HepG2 (cell line): ENCODE measurements around the gene LCAT. TPM values are rescaled to one million over a fixed set of nuclear protein-coding genes. Genes with fewer than 3 reads are reported as not detected.

Source experiments
- ATAC-seq: fragments of 200-7000 bp; cut with Tn5 transposase; 3 replicates; pipeline ENCODE4 v1.9.1; 2020; ENCODE audit warnings: mild to moderate bottlenecking, moderate library complexity
- BruUV-seq: library from RNA; stranded (reverse); fragments of 400-500 nt; replicated peaks from 2 replicates; lab custom pipeline; 2021; lab: Mats Ljungman, UMichigan
- CTCF ChIA-PET: fragments of 300-600 bp; formaldehyde crosslinking; extraction: SDS; loops from one replicate; lab custom pipeline; 2021; ENCODE audit warnings: low total read pairs, inconsistent platforms, low intra/inter-chr PET ratio; lab: Yijun Ruan, JAX
- POLR2A ChIA-PET: fragments of 350-600 bp; sonication (Branson Sonifier 250); formaldehyde crosslinking; loops from one replicate; lab custom pipeline; 2020; ENCODE audit warnings: antibody characterized with exemption, inconsistent platforms; lab: Yijun Ruan, JAX
- DNase-seq: peaks from one replicate; pipeline ENCODE4 v3.0.0-alpha.2; 2015; ENCODE audit warnings: low spot score
- FAIRE-seq: peaks from 3 replicates; lab custom pipeline; 2011; peaks lifted over from hg19 to GRCh38; lab: Jason Lieb, UNC
- H2AFZ ChIP-seq: one replicate; pipeline ENCODE4 v1.6.1; 2011; ENCODE audit warnings: low read length, inconsistent platforms
- H3K27ac ChIP-seq: fragments of 300-600 bp; 3 replicates; pipeline ENCODE4 v1.8.0; 2011; ENCODE audit warnings: mixed run types, mild to moderate bottlenecking, mixed read lengths, low read length, inconsistent platforms; ENCODE audit not compliant: insufficient read depth; ENCODE audit errors: extremely low read length
- H3K27me3 ChIP-seq, 2 experiments: fragments of 200-600 bp in 1 of 2; 2 replicates in 1 of 2; 3 replicates in 1 of 2; pipeline versions ENCODE4 v1.6.0 to v1.8.0; 2011; ENCODE audit warnings: low read length in 2 of 2, mild to moderate bottlenecking in 2 of 2, moderate library complexity in 2 of 2, inconsistent platforms in 1 of 2; ENCODE audit not compliant: insufficient read depth in 2 of 2, control insufficient read depth in 1 of 2
- H3K36me3 ChIP-seq, 2 experiments: fragments of 200-600 bp in 1 of 2; replicated peaks in 1 of 2; 2 replicates in 1 of 2; 3 replicates in 1 of 2; pipeline versions ENCODE4 v1.5.1 to v1.8.0; 2011; ENCODE audit warnings: low read length in 2 of 2, inconsistent platforms in 1 of 2; ENCODE audit not compliant: insufficient read depth in 2 of 2, control insufficient read depth in 1 of 2
- H3K4me1 ChIP-seq: 2 replicates; pipeline ENCODE4 v1.5.1; 2012; ENCODE audit warnings: low read length, inconsistent platforms; ENCODE audit not compliant: insufficient read depth
- H3K4me2 ChIP-seq: 2 replicates; pipeline ENCODE4 v1.6.0; 2011; ENCODE audit warnings: low read depth, low read length, inconsistent platforms
- H3K4me3 ChIP-seq, 3 experiments: fragments of 200-600 bp in 1 of 3; sonication (generic), shearing (Covaris generic) in 1 of 3; replicated peaks in 1 of 3; 2 replicates each; pipeline ENCODE4 v1.5.1; 2011 to 2016; ENCODE audit warnings: low read length in 3 of 3, inconsistent platforms in 2 of 3, low read depth in 2 of 3, mild to moderate bottlenecking in 2 of 3, control low read depth in 1 of 3, mixed read lengths in 1 of 3; ENCODE audit not compliant: insufficient read depth in 1 of 3
- H3K79me2 ChIP-seq: one replicate; pipeline ENCODE4 v1.6.1; 2011; ENCODE audit warnings: low read length, inconsistent platforms; ENCODE audit not compliant: insufficient read depth
- H3K9ac ChIP-seq: 2 replicates; pipeline ENCODE4 v1.6.0; 2011; ENCODE audit warnings: mild to moderate bottlenecking, low read depth, low read length, inconsistent platforms; ENCODE audit not compliant: insufficient read depth
- H3K9me3 ChIP-seq: 2 replicates; pipeline ENCODE4 v1.5.1; 2012; ENCODE audit warnings: mild to moderate bottlenecking, low read length
- H4K20me1 ChIP-seq: 2 replicates; pipeline ENCODE4 v1.6.0; 2011; ENCODE audit warnings: inconsistent platforms, mild to moderate bottlenecking, low read length, moderate library complexity; ENCODE audit not compliant: insufficient read depth
- FOXA3 ChIP-seq: IDR thresholded peaks from 2 replicates; pipeline ENCODE4 v1.6.1; 2016; ENCODE audit warnings: missing genetic modification reagents, missing compliant biosample characterization
- HNF4A ChIP-seq: sonication (generic); formaldehyde crosslinking; IDR thresholded peaks from 2 replicates; pipeline ENCODE4 v1.4.0; 2020; ENCODE audit warnings: missing genetic modification reagents
- JARID2 ChIP-seq: sonication (generic); formaldehyde crosslinking; IDR thresholded peaks from 2 replicates; pipeline ENCODE4 v1.8.1; 2023; ENCODE audit warnings: missing genetic modification reagents, inconsistent platforms; ENCODE audit not compliant: insufficient replicate concordance
- MAX ChIP-seq: IDR thresholded peaks from 2 replicates; pipeline ENCODE4 v1.6.1; 2012; ENCODE audit warnings: inconsistent platforms
- MEIS2 ChIP-seq: sonication (generic); formaldehyde crosslinking; IDR thresholded peaks from 2 replicates; pipeline ENCODE4 v1.9.0; 2021; ENCODE audit warnings: mild to moderate bottlenecking, missing genetic modification reagents
- MYC ChIP-seq: sonication (generic); formaldehyde crosslinking; IDR thresholded peaks from 2 replicates; pipeline ENCODE4 v1.9.0; 2021; ENCODE audit warnings: missing genetic modification reagents, borderline replicate concordance
- NCOA5 ChIP-seq: sonication (generic); formaldehyde crosslinking; IDR thresholded peaks from 2 replicates; pipeline ENCODE4 v1.4.0; 2020; ENCODE audit warnings: missing genetic modification reagents
- PHF20 ChIP-seq: sonication (generic); formaldehyde crosslinking; IDR thresholded peaks from 2 replicates; pipeline ENCODE4 v1.5.0; 2020; ENCODE audit warnings: mild to moderate bottlenecking, missing genetic modification reagents
- RAD51 ChIP-seq: fragments of 450-650 bp; IDR thresholded peaks from 2 replicates; pipeline ENCODE4 v1.6.1; 2016; ENCODE audit warnings: borderline replicate concordance
- SAP130 ChIP-seq: IDR thresholded peaks from 2 replicates; pipeline ENCODE4 v1.6.1; 2016; ENCODE audit warnings: low read depth
- SMAD1 ChIP-seq: sonication (generic); formaldehyde crosslinking; IDR thresholded peaks from 2 replicates; pipeline ENCODE4 v1.4.0; 2020; ENCODE audit warnings: missing genetic modification reagents, low read depth, mild to moderate bottlenecking, borderline replicate concordance
- TARDBP ChIP-seq: sonication (generic); formaldehyde crosslinking; IDR thresholded peaks from 2 replicates; pipeline ENCODE4 v1.8.0; 2022; ENCODE audit warnings: mild to moderate bottlenecking, missing genetic modification reagents
- YY1 ChIP-seq: IDR thresholded peaks from 2 replicates; pipeline ENCODE4 v1.6.1; 2011; ENCODE audit warnings: low read length, low read depth, moderate library complexity, mild to moderate bottlenecking; ENCODE audit not compliant: insufficient read depth, insufficient replicate concordance
- ZMYM3 ChIP-seq: sonication (generic); formaldehyde crosslinking; IDR thresholded peaks from 2 replicates; pipeline ENCODE4 v1.5.1; 2020; ENCODE audit warnings: mild to moderate bottlenecking, missing genetic modification reagents
- ZNF143 ChIP-seq: sonication (generic); formaldehyde crosslinking; IDR thresholded peaks from 2 replicates; pipeline ENCODE4 v1.4.0; 2020; ENCODE audit warnings: missing genetic modification reagents
- ZNF263 ChIP-seq: sonication (generic); formaldehyde crosslinking; IDR thresholded peaks from 2 replicates; pipeline ENCODE4 v1.4.0; 2020; ENCODE audit warnings: missing genetic modification reagents
- ZNF430 ChIP-seq: sonication (generic); formaldehyde crosslinking; IDR thresholded peaks from 2 replicates; pipeline ENCODE4 v1.9.0; 2021; ENCODE audit warnings: mild to moderate bottlenecking, missing genetic modification reagents
- ZNF563 ChIP-seq: sonication (generic); formaldehyde crosslinking; IDR thresholded peaks from 2 replicates; pipeline ENCODE4 v1.8.0; 2022; ENCODE audit warnings: mild to moderate bottlenecking, moderate library complexity, missing genetic modification reagents
- ZNF605 ChIP-seq: sonication (generic); formaldehyde crosslinking; IDR thresholded peaks from 2 replicates; pipeline ENCODE4 v1.8.0; 2022; ENCODE audit warnings: mild to moderate bottlenecking, missing genetic modification reagents
- ZNF687 ChIP-seq: sonication (generic); formaldehyde crosslinking; IDR thresholded peaks from 2 replicates; pipeline ENCODE4 v1.5.1; 2020; ENCODE audit warnings: mild to moderate bottlenecking, missing genetic modification reagents, moderate library complexity
- ZNF724P ChIP-seq: sonication (generic); formaldehyde crosslinking; IDR thresholded peaks from 2 replicates; pipeline ENCODE4 v1.8.0; 2022; ENCODE audit warnings: missing genetic modification reagents, borderline replicate concordance
- WGBS: methylation state at CpG from one replicate; pipeline ENCODE4 v1.1.6; 2017; ENCODE audit warnings: low lambda C conversion rate; 5-methylcytosine and 5-hydroxymethylcytosine counted together
- in situ Hi-C: cut with HindIII; loops from 2 replicates; pipeline ENCODE4 v1.10.0; 2017; ENCODE audit warnings: low pct_unique_long_range_greater_than_20kb; ENCODE audit not compliant: extremely low pct_ligation_motif_present
- intact Hi-C: fragments of 100-400 bp; cut with micrococcal nuclease; formaldehyde crosslinking; loops from one replicate; pipeline ENCODE4 v1.10.0; 2022; ENCODE audit not compliant: unreplicated experiment
- polyA plus RNA-seq, 8 experiments: library from polyadenylated mRNA; depleted of rRNA in 3 of 8; stranded (reverse) in 7 of 8; unstranded in 1 of 8; fragments of >200 nt; fragmentation: Illumina TruSeq in 4 of 8; extraction: Trizol in 4 of 8; gene quantifications; 2 replicates each; pipeline versions ENCODE4 v1.2.1 to v1.2.3, GENCODE V29; 2011 to 2016; ENCODE audit warnings: low read depth in 4 of 8, missing spikeins in 1 of 8, mixed read lengths in 1 of 8; ENCODE audit not compliant: insufficient read depth in 1 of 8
- total RNA-seq, 5 experiments: library from RNA; depleted of rRNA; stranded (reverse); fragments of >200 nt; fragmentation: Illumina TruSeq; extraction: Trizol; gene quantifications; 2 replicates each; pipeline ENCODE4 v1.2.3, GENCODE V29; 2016; ENCODE audit warnings: low read depth in 1 of 5

The LCAT gene
- total and polyA plus RNA-seq, 2 of the 13 experiments (the other 11 are each of a cell fraction or from before 2014, with no cell fraction given) = 36.1 to 38.9 TPM

- ATAC-seq = peak; percentile 87
- DNase-seq = peak; percentile 59
- peak; percentile 90 for FAIRE-seq
- Histone ChIP-seq H3K36me3 (peaks cover 15 to 20% of the 10 kb centered on the region in 2 experiments; a peak in 4 of 5 replicates), H3K79me2 (no peaks in the 10 kb centered on the region), H3K4me2 (peak overlapping the region; percentile 52), H4K20me1 (peaks cover 6% of the 10 kb centered on the region; the same call in 1 of the 2 replicates), H2AFZ (no peak overlapping the region), H3K4me3 (no peak overlapping the region), H3K27me3 (no peaks in the 10 kb centered on the region), H3K9ac (no peak overlapping the region), H3K9me3 (no peaks in the 10 kb centered on the region), H3K4me1 (peaks cover 34% of the 10 kb centered on the region), H3K27ac (peak overlapping the region; percentile 44)
- ChIA-PET POLR2A (interaction anchor here (1.2 to 2.9 kb wide), 2 partner anchors 23 to 319 kb away, joined by 4 to 10 read pairs; partner anchors contain the start of gene PSKH1), CTCF (interaction anchor here (1.7 kb wide), 1 partner anchor 33 kb away, joined by 3 read pairs; no protein-coding TSS in a partner anchor)
- WGBS = 59% methylated on average over 7 of the region's 7 CpGs
- intact Hi-C loops = no loop called here
- no TSS peak for BruUV-seq
- in situ Hi-C loops = no loop called here
- 0 out of 2 replicates have a peak, but pooled peaks have one; percentile 15 for TF ChIP-seq FOXA3 (CRISPR knock-in tag)
- no peak for TF ChIP-seq ZNF430 (CRISPR knock-in tag)
- TF ChIP-seq MAX = peak; percentile 12; the same call in 1 of the 2 replicates
- peak; percentile 50; the same call in 1 of the 2 replicates for TF ChIP-seq ZNF143
- TF ChIP-seq MYC (CRISPR knock-in tag) = 0 out of 2 replicates have a peak, but pooled peaks have one; percentile 22
- no peak for TF ChIP-seq YY1
- TF ChIP-seq ZNF563 (CRISPR knock-in tag) = no peak
- TF ChIP-seq ZNF263 (CRISPR knock-in tag) = peak; percentile 99
- TF ChIP-seq JARID2 (CRISPR knock-in tag) = no peak
- TF ChIP-seq TARDBP (CRISPR knock-in tag) = no peak
- TF ChIP-seq HNF4A = peak; percentile 43
- TF ChIP-seq SMAD1 (CRISPR knock-in tag) = 0 out of 2 replicates have a peak, but pooled peaks have one; percentile 49
- no peak for TF ChIP-seq ZNF724P
- peak; percentile 19; the same call in 1 of the 2 replicates for TF ChIP-seq PHF20
- no peak for TF ChIP-seq MEIS2 (CRISPR knock-in tag)
- TF ChIP-seq ZMYM3 (CRISPR knock-in tag) = no peak
- TF ChIP-seq ZNF605 (CRISPR knock-in tag) = no peak
- TF ChIP-seq RAD51 = no peak
- no peak for TF ChIP-seq NCOA5 (CRISPR knock-in tag)
- peak; percentile 49 for TF ChIP-seq ZNF687 (CRISPR knock-in tag)
- peak; percentile 29 for TF ChIP-seq SAP130 (CRISPR knock-in tag)
Measured at GRCh38 chr16:67915831-67916723, 27.8 kb downstream of the LCAT start.
